ENCODE measurements around the gene MOAP1.

- TF ChIP-seq, protein P1, sequence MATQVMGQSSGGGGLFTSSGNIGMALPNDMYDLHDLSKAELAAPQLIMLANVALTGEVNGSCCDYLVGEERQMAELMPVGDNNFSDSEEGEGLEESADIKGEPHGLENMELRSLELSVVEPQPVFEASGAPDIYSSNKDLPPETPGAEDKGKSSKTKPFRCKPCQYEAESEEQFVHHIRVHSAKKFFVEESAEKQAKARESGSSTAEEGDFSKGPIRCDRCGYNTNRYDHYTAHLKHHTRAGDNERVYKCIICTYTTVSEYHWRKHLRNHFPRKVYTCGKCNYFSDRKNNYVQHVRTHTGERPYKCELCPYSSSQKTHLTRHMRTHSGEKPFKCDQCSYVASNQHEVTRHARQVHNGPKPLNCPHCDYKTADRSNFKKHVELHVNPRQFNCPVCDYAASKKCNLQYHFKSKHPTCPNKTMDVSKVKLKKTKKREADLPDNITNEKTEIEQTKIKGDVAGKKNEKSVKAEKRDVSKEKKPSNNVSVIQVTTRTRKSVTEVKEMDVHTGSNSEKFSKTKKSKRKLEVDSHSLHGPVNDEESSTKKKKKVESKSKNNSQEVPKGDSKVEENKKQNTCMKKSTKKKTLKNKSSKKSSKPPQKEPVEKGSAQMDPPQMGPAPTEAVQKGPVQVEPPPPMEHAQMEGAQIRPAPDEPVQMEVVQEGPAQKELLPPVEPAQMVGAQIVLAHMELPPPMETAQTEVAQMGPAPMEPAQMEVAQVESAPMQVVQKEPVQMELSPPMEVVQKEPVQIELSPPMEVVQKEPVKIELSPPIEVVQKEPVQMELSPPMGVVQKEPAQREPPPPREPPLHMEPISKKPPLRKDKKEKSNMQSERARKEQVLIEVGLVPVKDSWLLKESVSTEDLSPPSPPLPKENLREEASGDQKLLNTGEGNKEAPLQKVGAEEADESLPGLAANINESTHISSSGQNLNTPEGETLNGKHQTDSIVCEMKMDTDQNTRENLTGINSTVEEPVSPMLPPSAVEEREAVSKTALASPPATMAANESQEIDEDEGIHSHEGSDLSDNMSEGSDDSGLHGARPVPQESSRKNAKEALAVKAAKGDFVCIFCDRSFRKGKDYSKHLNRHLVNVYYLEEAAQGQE (IDR thresholded peaks at IDR 0.05; ENCODE audit: unreplicated experiment): no peak
- TF ChIP-seq, protein P2, sequence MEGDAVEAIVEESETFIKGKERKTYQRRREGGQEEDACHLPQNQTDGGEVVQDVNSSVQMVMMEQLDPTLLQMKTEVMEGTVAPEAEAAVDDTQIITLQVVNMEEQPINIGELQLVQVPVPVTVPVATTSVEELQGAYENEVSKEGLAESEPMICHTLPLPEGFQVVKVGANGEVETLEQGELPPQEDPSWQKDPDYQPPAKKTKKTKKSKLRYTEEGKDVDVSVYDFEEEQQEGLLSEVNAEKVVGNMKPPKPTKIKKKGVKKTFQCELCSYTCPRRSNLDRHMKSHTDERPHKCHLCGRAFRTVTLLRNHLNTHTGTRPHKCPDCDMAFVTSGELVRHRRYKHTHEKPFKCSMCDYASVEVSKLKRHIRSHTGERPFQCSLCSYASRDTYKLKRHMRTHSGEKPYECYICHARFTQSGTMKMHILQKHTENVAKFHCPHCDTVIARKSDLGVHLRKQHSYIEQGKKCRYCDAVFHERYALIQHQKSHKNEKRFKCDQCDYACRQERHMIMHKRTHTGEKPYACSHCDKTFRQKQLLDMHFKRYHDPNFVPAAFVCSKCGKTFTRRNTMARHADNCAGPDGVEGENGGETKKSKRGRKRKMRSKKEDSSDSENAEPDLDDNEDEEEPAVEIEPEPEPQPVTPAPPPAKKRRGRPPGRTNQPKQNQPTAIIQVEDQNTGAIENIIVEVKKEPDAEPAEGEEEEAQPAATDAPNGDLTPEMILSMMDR (conservative IDR thresholded peaks at IDR 0.05; ENCODE audit: low read depth in 2 of 2): no peak
Observed at GRCh38 chr14:93185349-93185720, 638 bp upstream of the MOAP1 start.

Measured in GM23338 (cell line).